ENCODE results near the gene ISX.
A peak's percentile ranks its signal among the peaks of the same experiment; 100 is the strongest.
"Not testable (repeated sequence)": the region's sequence is repeated elsewhere in the genome, so short reads cannot be mapped to it uniquely, and the experiment has no call there.

The ISX gene

GRCh38 chr22:35065796-35066218 is at the start of gene ISX:
TSS of gene ISX (plus strand) at chr22:35066158. CDS start at chr22:35067088, 930 bp downstream.
- no peak for DNase-seq

GRCh38 chr22:35016909-35017308 is 49.0 kb upstream of the ISX start:
- DNase-seq = no peak

DNA sequence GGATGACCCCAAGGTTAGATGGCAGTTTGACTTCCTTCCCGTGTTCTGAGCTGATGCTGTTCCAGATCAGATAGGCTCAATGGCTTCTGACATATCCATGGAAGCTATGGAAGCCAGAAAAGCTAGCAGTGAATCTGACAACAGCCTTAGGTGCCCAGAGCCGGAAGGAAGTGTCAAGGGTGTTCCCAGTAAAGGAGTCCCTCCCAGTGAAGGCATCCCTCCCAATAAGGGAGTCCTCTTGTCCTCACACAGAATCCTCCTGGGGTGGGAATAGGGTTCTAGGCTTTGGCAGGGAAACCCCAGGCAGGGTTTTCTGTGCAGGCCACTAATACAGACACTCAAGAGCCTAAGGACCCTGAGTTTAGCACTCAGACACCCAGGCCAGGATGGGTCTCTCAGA is 47.0 kb upstream of the ISX start:
- DNase-seq = no peak

- no peak for DNase-seq
Observed at GRCh38 chr22:35020517-35020916, 45.4 kb upstream of the ISX start.

DNA sequence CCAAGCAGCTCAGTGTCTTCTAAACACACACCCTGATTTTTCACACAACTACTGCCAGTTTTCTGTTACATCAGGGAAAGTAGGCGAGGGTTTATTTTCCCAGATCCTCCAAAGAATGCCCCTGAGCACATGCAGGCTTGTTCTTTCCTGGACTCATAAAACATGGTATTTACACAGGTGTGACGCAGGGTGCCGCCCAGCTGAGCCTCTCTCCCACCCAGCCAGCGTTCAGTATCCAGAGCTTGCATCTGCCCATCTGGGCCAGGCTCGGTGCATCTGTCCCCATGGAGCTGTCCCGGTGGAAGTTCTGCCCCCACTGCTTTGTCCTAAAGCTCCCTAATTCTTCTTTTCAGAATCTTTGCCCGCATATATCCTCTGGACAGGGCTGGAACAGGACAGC is 44.8 kb upstream of the ISX start:
- no peak for DNase-seq

DNA sequence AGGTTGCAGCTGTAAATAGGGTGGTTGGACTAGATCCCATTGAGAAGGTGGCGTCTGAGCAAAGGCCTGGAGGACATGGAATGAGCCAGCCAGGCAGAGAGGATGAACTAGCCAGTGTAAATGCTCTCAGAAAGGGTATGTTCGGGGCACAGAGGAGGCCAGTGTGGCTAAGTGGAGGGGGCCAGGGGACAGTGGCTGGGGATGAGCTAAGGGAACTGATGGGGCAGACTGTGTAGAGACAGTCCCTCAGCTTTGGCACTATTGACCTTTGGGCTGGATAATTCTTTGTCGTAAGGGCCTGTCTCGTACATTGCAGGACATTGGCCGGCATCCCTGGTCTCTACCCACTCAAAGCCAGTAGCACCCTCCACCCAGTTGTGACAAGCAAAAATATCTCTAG is 43.7 kb upstream of the ISX start:
- no peak for DNase-seq

DNA sequence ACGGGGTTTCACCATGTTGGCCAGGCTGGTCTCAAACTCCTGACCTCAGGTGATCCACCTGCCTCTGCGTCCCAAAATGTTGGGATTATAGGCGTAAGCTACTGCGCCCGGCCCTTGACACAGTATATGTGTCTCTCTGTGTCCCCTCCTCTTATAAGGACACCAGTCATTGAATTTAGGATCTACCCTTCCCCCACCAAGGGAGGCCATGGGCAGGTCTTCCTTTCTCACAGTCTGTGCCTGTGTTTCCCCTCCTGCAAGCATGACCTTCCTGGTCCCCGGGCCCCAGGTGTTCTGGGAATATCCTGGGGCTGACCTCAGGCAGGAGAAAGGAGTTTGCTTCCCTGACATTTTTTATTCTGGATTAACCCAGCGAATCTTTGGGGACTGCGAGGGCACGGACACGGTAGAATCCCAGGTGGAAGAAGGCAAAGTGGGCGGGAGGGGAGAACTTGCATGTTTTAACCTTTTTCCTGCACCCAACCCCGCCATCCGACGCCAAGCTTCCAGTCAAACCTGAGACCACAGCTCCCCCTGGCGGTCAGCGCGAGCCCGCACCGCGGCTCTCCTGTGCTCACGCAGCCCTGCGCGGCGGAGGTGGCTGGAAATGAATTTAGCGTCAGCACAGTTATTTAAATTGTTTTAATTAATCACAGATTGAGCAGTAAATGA is 42.1 kb upstream of the ISX start:
- DNase-seq = peak; percentile 67

DNA sequence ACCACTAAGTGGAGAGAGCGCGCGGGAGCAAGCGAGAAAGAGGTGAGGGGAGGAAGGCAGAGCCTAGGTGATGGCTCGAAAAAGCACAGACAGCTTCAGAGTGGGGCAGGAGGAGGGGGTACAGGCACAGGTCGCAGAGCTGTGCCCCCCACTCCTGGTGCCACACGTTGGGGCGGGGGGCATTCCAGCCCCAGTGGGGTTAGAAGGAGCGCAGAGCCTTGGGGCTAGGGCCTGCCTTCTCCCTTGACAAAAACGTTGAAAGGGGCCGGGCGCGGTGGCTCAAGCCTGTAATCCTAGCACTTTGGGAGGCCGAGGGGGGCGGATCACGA is 41.6 kb upstream of the ISX start:
- DNase-seq = no peak

GRCh38 chr22:35030112-35030511 is 35.8 kb upstream of the ISX start:
- not testable (repeated sequence) for DNase-seq

- DNase-seq = no peak
Observed at GRCh38 chr22:35032571-35032970, 33.4 kb upstream of the ISX start.

DNA sequence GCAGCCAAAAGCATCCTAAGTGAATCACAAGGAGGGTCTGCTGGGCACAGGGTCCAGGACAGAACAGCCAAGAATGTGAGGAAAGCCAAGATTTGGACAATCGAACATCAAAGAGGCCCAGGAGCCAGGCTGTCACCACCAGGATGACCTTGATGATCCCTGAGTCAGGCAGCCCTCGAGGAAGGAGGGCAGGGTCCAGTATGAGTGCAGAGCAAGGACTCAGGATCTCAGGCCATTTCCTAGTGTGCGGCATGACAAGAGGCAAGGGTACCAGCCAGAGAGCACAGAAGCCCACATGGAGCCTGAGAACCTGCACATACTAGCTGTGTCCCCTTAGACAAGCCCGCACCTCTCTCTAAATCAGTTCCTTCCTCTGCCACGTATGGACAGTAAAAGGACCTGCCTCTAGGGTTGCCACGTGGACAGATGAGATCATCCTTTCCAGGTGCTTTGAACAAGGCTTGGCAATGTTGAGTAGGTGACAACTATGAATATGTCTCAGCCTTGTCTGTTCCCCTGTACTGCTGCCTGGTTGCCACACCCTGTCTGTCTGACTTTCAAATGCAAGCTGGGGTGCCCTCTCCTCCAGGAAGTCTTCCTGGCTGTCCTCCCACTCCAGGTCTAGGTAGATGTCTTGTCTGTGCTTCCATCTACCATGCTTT is 32.2 kb upstream of the ISX start:
- DNase-seq = no peak

DNA sequence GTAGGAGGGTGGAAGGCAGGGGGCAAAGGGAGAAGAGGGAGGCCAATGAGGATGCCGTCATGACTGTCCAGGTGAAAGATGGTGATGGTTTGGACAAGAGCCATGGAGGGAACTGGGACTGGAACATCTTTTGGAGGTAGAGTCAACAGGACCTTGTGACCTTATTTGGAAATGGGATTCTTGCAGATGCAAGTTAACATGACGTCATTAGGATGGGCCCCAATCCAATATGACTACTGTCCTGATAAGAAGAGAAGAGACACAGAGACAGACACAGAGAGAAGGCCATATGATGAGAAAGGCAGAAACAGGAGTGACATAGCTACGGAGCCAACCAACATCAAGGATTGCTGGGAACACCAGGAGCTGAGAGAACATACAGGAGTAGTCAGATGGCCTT is 31.0 kb upstream of the ISX start:
- DNase-seq = no peak

GRCh38 chr22:35037089-35037488 is 28.9 kb upstream of the ISX start:
- DNase-seq = no peak

DNA sequence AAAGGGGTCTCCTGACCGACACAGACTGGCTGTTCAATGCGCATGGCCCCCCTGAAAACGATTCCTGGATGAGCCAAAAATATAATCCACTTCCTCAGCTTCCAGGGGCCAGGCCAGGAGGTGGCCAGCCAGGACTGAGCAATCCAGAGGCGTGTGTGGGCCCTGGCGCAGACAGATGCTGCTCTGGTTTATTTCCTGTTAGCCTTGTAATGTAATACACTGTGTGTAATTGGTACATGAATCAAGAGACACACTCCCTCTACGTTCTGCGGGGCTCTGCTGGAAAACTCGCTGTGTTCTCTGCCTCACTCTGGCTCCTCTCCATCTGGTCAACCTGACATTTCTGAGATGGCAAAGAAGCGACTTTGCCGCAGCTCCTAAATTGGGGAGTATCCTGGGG is 26.3 kb upstream of the ISX start:
- peak; percentile 50 for DNase-seq

GRCh38 chr22:35043252-35043933 is 22.6 kb upstream of the ISX start:
- DNase-seq = no peak

GRCh38 chr22:35043934-35044319 is 22.0 kb upstream of the ISX start:
- no peak for DNase-seq

GRCh38 chr22:35044607-35045390 is 21.2 kb upstream of the ISX start:
- DNase-seq = no peak

DNA sequence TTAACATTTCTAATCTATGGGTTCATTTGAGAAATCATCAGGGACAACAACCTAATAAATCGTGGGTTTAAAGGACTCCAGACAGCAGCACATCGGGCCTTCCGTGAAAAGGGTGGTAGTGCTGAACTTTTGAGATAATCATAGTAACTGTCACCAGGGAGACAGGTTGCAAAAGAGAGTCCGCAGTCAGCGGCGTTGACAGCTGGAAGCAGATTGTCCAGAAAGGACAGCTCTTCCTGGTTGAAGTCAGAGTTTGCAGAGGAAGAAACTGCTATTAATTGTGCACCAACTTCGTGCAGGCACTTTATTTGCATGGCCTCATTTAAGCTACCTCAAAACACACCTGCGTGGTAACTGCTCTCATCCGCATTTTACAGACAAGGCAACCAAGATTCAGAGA is 20.5 kb upstream of the ISX start:
- no peak for DNase-seq

DNA sequence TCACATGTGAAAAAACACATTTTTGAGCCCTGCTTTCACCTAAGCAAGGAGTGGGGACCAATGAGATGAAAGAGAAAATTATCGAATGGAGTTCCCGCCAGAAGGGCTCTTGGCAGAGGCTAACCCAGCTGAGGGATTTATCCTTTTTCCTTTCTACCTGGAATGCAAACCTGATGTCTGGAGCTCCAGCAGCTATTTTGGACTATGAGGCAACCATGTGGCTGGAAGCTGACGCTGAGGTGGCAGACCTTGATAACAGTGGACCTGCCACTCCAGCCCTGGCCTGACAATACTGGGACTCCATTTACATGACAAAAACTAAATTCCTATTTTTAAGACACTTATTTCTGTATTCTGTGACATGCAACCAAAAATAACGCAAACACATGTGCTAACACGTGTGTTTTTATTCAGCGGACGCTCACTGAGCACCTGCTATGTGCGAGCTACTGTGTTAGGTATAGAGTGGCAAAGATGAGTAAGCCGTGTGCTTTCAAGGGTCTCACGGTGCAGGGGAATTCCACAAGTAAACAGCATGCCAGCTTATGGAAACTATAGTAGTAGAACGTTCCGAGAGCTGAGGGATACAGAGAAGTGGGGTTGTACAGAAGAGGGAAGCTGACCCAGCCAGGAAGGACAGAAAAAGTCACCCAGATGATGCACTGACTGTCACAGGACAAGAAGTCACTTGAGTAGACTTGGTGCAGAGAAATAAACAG is 19.1 kb upstream of the ISX start:
- DNase-seq = no peak

DNA sequence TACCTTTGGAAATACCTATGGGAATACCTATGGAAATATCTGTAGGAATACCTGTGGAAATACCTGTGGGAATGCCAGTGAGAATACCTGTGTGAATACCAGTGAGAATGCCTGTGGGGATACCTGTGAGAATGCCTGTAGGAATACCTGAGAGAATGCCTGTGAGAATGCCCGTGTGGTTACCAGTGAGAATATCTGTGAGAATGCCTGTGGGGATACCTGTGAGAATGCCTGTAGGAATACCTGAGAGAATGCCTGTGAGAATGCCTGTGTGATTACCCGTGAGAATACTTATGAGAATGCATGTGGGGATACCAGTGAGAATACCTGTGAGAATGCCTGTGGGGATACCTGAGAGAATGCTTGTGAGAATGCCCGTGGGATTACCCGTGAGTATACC is 15.9 kb upstream of the ISX start:
- DNase-seq = not testable (repeated sequence)

DNA sequence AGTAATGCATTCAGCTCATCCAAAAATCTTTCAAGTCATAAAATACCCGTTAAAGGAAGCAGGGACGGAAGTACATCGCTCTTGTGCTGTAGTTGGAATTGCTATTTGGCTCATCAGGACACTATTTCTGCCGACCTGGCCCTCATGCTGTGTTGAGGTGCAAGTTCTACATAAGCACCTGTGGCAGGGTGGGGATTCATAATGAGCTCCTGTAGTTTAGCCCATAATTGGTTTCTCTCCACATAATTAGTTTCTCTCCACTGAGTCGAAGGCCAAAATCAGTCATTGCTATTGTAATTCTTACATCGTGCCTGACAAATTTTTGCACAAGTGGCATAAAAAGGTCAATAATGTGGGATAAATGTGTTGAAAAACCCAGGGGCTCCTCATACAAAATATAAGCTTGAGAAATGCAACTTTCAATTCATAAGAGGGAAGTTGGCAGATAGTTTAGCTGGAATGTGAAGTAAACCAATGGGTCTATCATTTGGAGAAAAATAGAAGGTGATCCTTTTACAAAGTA is 14.9 kb upstream of the ISX start:
- no peak for DNase-seq

DNA sequence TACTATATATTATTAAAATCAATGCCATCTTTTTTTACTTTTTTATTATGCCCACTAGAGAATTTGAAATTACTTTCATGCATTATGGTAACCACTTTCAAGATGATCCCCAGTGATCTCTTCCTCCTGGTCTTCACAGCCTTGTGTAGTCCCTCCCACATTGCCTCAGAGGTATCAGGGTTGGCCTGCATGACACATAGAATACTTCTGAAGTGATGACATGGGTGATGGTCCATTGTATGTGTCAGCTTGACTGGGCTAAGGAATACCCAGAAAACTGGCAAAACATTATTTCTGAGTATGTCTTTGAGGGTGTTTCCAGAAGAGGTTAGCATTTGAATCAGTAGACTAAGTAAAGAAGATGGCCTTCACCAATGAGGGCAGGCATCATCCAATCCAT is 14.2 kb upstream of the ISX start:
- DNase-seq = no peak

Data from right hindlimb (tissue), 1 donor.